Testis (tissue), 3 donors: ENCODE results near the gene IFNK. TPM values are rescaled to one million over a fixed set of nuclear protein-coding genes. Genes with fewer than 3 reads are reported as not detected.

Experiments
- DNase-seq: peaks from one replicate; pipeline ENCODE4 v3.0.0-alpha.2; 2019
- H3K27ac ChIP-seq, 2 donors: fragments of 200-600 bp; sonication (generic); one replicate each; pipeline ENCODE4 v1.5.1; 2019
- H3K27me3 ChIP-seq: fragments of 200-600 bp; sonication (generic); one replicate; pipeline ENCODE4 v1.5.1; 2019
- H3K36me3 ChIP-seq: fragments of 200-600 bp; sonication (generic); one replicate; pipeline ENCODE4 v1.5.1; 2017; ENCODE audit warnings: low read depth; ENCODE audit errors: missing control alignments
- H3K4me1 ChIP-seq: fragments of 200-600 bp; sonication (generic); one replicate; pipeline ENCODE4 v1.5.1; 2019
- H3K4me3 ChIP-seq, 2 donors: fragments of 200-600 bp; sonication (generic); one replicate each; pipeline ENCODE4 v1.5.1; 2017 to 2019
- H3K9me3 ChIP-seq: fragments of 200-600 bp; sonication (generic); one replicate; pipeline ENCODE4 v1.5.1; 2017
- POLR2A ChIP-seq: fragments of 450-650 bp; IDR thresholded peaks from one replicate; pipeline ENCODE4 v1.6.1; 2017; ENCODE audit warnings: antibody characterized with exemption, mild to moderate bottlenecking, moderate library complexity
- WGBS, 2 donors: methylation state at CpG; one replicate each; pipeline ENCODE4 v1.1.5; 2018; 5-methylcytosine and 5-hydroxymethylcytosine counted together
- intact Hi-C: fragments of 100-400 bp; cut with DNase I; formaldehyde crosslinking; loops from one replicate; pipeline ENCODE4 v1.15.1; 2023; ENCODE audit warnings: low total_unique reads
- polyA plus RNA-seq: library from polyadenylated mRNA; stranded (reverse); fragments of 350-450 nt; fragmentation: Illumina TruSeq; extraction: RNeasy Lipid Tissue Mini Kit (QIAGEN cat#74804); gene quantifications from one replicate; pipeline ENCODE4 v1.2.3, GENCODE V29; 2014; ENCODE audit warnings: low read depth, low replicate concordance; ENCODE audit not compliant: insufficient read depth
- total RNA-seq, 2 donors: library from RNA; depleted of rRNA; stranded (reverse); fragments of >200 nt; gene quantifications; one replicate each; pipeline ENCODE4 v1.2.3, GENCODE V29; 2016
- TF ChIP-seq, protein P1 (sequence below), 3 experiments: fragments of 450-650 bp in 2 of 3; fragments of 200-600 bp in 1 of 3; sonication (generic) in 1 of 3; IDR thresholded peaks; one replicate each; pipeline ENCODE4 v1.5.1; 2016 to 2019; ENCODE audit warnings: antibody characterized with exemption in 3 of 3, mild to moderate bottlenecking in 2 of 3, moderate library complexity in 1 of 3

The IFNK gene
- total and polyA plus RNA-seq, 3 donors from 2014 or later, result not detected

DNA sequence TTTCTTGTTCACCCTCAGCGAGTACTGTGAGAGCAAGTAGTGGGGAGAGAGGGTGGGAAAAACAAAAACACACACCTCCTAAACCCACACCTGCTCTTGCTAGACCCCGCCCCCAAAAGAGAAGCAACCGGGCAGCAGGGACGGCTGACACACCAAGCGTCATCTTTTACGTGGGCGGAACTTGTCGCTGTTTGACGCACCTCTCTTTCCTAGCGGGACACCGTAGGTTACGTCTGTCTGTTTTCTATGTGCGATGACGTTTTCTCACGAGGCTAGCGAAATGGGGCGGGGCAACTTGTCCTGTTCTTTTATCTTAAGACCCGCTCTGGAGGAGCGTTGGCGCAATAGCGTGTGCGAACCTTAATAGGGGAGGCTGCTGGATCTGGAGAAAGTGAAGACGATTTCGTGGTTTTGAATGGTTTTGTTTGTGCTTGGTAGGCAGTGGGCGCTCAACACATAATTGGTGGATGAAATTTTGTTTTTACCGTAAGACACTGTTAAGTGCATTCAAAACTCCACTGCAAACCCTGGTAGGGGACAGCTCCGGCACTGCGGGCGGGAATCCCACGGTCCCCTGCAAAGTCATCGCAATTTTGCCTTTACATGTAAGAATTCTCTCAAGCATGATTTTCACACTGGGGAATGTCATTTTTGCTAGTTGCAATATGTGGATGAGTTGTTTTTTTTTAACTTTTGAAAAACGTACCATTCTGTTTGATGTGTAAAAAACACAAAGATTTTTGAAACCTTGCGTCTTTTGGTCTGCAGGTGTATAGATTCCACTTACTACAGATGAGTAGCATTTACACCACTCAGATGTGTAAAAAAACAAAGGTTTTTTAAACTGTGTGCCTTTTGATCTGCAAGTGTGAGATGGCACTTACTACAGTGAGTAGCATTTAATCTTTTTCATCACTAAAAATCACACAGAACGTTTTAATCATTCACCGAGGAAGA lies 49.8 kb downstream of the IFNK start:
- TF ChIP-seq, protein P1, sequence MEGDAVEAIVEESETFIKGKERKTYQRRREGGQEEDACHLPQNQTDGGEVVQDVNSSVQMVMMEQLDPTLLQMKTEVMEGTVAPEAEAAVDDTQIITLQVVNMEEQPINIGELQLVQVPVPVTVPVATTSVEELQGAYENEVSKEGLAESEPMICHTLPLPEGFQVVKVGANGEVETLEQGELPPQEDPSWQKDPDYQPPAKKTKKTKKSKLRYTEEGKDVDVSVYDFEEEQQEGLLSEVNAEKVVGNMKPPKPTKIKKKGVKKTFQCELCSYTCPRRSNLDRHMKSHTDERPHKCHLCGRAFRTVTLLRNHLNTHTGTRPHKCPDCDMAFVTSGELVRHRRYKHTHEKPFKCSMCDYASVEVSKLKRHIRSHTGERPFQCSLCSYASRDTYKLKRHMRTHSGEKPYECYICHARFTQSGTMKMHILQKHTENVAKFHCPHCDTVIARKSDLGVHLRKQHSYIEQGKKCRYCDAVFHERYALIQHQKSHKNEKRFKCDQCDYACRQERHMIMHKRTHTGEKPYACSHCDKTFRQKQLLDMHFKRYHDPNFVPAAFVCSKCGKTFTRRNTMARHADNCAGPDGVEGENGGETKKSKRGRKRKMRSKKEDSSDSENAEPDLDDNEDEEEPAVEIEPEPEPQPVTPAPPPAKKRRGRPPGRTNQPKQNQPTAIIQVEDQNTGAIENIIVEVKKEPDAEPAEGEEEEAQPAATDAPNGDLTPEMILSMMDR (IDR thresholded peaks at IDR 0.05), result peak in 1 of 3 experiments; percentile 4
- TF ChIP-seq POLR2A, result peak; percentile 58
- intact Hi-C loops, result no loop called here
- Histone ChIP-seq H3K4me1 (peaks cover 16% of the 10 kb centered on the region), H3K9me3 (no peaks in the 10 kb centered on the region), H3K36me3 (no peaks in the 10 kb centered on the region), H3K27me3 (no peaks in the 10 kb centered on the region), H3K4me3 (peak overlapping the region; percentile 83 to 90), H3K27ac (peak overlapping the region; percentile 98 to 99)
- WGBS, 2 donors, result 1% methylated on average over 26 to 35 of the region's 35 CpGs
- DNase-seq, result peak; percentile 100

Other genes starting within 250 kb of the IFNK start
- 10 to 100 TPM; 10.5 to 33.0 TPM for gene EQTN, start 227.1 kb upstream of the IFNK start, total RNA-seq
- 44.9 TPM for gene EQTN, start 227.1 kb upstream of the IFNK start, polyA plus RNA-seq
- 10 to 100 TPM; 17.5 to 23.2 TPM for gene MOB3B, start 5.5 kb downstream of the IFNK start, total RNA-seq
- 9.1 TPM for gene MOB3B, start 5.5 kb downstream of the IFNK start, polyA plus RNA-seq
- 10 to 100 TPM; 27.9 to 38.5 TPM for gene C9orf72, start 49.2 kb downstream of the IFNK start, total RNA-seq
- gene C9orf72, start 49.2 kb downstream of the IFNK start, polyA plus RNA-seq, result 32.0 TPM